SK-N-SH treated with all-trans-retinoic acid at 6 μM for 48 hours (cell line): ENCODE results near the gene ACKR4.
"Not testable (repeated sequence)": the region's sequence is repeated elsewhere in the genome, so short reads cannot be mapped to it uniquely, and the experiment has no call there.

Experiments used
- CREB5 ChIP-seq: fragments of 250-450 bp; sonication (Bioruptor Pico); IDR thresholded peaks from 2 replicates; pipeline ENCODE4 v1.5.1; 2020; ENCODE audit warnings: low read depth, mild to moderate bottlenecking, moderate library complexity
- GLIS3 ChIP-seq: fragments of 250-450 bp; sonication (Bioruptor Pico); IDR thresholded peaks from 2 replicates; pipeline ENCODE4 v1.5.0; 2020; ENCODE audit warnings: mild to moderate bottlenecking, moderate library complexity
- ISL1 ChIP-seq: fragments of 250-450 bp; sonication (Bioruptor Pico); IDR thresholded peaks from 2 replicates; pipeline ENCODE4 v2.1.2; 2022; ENCODE audit warnings: mild to moderate bottlenecking, moderate library complexity
- PATZ1 ChIP-seq: fragments of 250-450 bp; sonication (Bioruptor Pico); IDR thresholded peaks from 2 replicates; pipeline ENCODE4 v1.8.0; 2020; ENCODE audit warnings: mild to moderate bottlenecking, moderate library complexity, borderline replicate concordance
- POU6F1 ChIP-seq: fragments of 250-450 bp; sonication (Bioruptor Pico); IDR thresholded peaks from 2 replicates; pipeline ENCODE4 v1.8.0; 2021; ENCODE audit warnings: low read depth, mild to moderate bottlenecking, moderate library complexity, borderline replicate concordance
- RARB ChIP-seq: fragments of 250-450 bp; sonication (Bioruptor Pico); IDR thresholded peaks from 2 replicates; pipeline ENCODE4 v1.8.0; 2021; ENCODE audit warnings: mild to moderate bottlenecking, moderate library complexity
- SNAI2 ChIP-seq: fragments of 250-450 bp; sonication (Bioruptor Pico); IDR thresholded peaks from 2 replicates; pipeline ENCODE4 v1.5.0; 2020; ENCODE audit warnings: mild to moderate bottlenecking, moderate library complexity
- TOX ChIP-seq: fragments of 250-450 bp; sonication (Bioruptor Pico); IDR thresholded peaks from 2 replicates; pipeline ENCODE4 v1.8.0; 2021; ENCODE audit warnings: mild to moderate bottlenecking, moderate library complexity, borderline replicate concordance
- ZNF70 ChIP-seq: fragments of 450-650 bp; formaldehyde crosslinking; IDR thresholded peaks from 2 replicates; pipeline ENCODE4 v1.5.0; 2020; ENCODE audit warnings: mild to moderate bottlenecking, moderate library complexity

GRCh38 chr3:132606620-132607019 lies 9.6 kb downstream of the ACKR4 start:
- not testable (repeated sequence) for TF ChIP-seq PATZ1 (CRISPR knock-in tag); TOX (CRISPR knock-in tag); CREB5 (CRISPR knock-in tag); GLIS3 (CRISPR knock-in tag); RARB; ISL1; POU6F1; SNAI2 (CRISPR knock-in tag); ZNF70
